Right hindlimb (tissue), 1 donor: Measurements from ENCODE around the gene PNKD.
A peak's percentile ranks its signal among the peaks of the same experiment; 100 is the strongest.

Source experiments
- DNase-seq: peaks from one replicate; pipeline ENCODE4 v3.0.0-alpha.2; 2018

The PNKD gene

DNA sequence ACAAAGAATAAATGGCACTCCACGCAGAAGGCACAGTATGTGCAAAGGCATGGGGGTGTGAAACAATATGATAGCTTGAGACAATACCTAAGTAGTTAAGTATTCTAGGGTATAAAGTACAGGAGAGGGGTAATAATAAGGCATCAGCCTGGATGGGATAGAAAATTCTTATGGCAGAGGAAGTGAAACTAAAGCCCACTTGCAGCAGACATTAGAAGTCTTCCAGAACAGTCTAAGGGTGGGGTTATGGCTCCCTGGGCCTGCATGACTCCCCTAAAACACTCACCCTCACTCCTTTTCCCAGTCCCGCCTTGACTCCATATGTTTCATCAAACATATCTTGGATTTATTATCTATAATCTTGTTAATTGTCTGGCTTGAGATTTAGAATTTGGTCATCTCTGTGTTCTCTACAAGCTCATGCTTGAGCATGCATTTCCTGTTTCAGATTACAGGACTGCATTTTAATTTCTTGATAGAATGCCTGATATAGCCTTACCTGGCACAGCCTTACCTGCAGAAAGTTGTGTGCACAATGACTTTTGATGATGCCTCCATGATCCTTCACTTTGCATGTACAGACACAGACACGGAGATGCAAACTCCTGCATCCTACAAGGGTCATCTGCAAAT is 50.5 kb downstream of the PNKD start:
- DNase-seq, result no peak

DNA sequence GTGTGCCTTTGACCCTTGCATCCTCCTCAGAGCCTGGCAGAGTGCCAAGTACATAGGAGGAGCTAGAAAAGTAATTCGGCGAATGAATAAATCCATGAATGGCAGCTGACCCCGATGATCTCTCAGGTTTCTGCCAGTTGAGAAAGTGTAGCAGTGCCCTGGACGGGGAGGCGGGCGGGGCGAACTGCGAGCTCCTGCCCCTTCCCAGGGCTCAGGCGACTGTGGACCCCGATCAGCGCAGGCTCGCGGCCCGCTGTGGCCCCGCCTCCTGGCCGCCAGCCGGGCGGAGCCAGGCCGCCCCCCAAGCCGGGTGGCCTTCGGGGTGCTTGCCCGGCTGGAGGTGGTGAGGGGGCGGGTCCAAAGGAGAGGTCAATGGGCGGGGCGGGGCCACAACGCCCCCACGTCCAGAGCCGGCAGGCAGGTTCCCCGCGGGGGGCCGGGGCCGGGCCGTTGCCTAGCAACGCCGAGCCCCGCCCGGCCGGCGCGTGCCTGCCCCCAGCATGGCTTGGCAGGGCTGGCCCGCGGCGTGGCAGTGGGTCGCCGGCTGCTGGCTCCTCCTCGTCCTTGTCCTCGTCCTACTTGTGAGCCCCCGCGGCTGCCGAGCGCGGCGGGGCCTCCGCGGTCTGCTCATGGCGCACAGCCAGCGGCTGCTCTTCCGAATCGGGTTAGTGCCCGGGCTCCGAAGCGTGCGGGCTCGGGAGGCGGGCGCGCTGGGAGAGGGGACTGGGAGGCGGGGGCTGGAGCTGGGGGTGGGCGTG is 52.6 kb downstream of the PNKD start:
- peak; percentile 88 for DNase-seq

DNA sequence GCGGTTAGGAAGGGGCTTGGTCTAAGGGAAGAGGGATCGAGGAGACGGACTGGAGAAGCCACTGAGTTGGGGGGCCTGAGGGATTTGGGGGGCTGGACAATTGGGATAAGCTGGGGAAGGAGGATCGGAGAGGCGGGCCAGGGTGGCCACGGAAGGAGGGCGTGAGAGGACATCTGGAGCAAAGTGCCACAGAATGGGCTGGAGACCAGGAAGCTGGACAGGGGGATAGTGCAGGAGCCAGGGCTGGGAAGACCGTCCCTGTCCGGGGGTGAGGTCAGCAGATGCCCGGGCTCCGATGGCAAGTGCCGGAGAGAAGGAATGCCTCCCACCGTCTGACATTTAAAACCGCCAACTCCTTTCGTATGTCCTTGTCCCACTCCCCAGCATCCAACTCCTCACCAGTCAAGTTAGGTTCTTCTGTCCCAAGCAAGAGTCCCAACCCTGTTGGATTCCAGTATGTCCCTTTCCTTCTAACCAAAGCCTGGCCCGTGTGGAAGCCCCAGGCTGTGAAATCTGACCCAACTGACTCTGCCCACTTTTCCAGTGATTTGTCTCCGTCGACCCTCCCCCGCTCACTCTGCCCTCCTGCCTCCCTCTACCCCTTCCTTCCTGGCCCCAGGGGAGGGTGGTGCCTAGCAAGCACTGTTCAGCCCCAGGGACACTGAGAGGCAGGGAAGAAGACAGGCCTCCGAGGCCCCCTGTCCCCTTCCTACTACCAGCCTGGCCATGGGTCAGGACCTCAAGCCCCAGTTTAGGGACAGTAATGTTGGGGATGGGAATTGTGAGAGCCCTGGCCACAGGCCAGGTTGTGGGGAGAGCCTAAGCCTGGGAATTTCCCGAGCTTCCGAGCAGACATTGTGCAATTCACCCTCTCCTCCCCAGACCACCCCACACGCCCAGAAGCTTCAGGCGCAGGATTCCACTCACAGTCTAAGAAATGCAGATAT is 53.5 kb downstream of the PNKD start:
- peak; percentile 61 for DNase-seq

DNA sequence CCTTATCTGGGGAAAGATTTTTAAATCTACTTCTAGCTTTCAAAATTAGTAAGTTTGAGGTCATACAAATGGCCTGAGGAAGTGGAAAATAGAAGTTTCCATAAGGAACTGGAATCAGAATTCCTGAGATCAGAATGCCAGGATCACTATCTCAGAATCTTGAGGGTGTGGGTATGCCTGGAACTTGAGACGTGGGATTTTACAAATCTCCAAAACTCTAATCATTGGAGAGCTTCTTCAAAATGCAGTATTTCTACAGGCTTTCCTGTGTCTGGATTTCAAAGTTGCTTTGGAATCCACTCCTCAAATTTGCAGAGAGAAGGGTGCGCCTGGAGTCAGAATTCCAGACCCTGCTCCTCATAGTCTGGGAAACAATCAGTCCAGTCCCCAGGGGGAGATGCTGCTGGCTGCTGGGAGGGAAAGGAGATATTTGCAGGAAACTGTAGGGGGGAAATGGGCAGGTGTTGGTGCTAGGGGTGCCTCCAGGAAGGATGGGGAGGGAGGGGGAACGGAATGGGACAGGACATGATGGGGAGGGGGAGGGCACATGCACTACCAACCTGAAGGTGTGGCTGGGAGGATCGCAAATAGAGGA is 55.3 kb downstream of the PNKD start:
- no peak for DNase-seq

DNA sequence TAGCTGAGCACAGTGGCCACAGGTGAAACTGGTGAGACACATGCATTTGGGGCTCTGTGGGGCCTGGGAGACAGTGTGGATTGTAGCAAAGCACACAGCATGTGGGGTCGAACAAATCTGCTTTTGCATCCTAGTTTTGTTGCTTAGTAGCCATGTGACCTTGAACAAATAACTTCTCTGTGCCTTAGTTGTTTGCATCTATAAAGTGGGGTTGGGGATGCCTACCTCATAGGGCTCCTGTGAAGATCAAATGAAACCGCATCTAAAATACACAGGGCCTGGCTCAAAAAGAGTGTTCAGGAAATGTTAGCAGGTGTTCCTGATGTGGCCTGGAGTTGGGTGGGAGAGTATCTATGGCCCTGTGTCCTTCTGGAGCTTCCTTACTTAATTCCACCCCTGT is 56.0 kb downstream of the PNKD start:
- no peak for DNase-seq

DNA sequence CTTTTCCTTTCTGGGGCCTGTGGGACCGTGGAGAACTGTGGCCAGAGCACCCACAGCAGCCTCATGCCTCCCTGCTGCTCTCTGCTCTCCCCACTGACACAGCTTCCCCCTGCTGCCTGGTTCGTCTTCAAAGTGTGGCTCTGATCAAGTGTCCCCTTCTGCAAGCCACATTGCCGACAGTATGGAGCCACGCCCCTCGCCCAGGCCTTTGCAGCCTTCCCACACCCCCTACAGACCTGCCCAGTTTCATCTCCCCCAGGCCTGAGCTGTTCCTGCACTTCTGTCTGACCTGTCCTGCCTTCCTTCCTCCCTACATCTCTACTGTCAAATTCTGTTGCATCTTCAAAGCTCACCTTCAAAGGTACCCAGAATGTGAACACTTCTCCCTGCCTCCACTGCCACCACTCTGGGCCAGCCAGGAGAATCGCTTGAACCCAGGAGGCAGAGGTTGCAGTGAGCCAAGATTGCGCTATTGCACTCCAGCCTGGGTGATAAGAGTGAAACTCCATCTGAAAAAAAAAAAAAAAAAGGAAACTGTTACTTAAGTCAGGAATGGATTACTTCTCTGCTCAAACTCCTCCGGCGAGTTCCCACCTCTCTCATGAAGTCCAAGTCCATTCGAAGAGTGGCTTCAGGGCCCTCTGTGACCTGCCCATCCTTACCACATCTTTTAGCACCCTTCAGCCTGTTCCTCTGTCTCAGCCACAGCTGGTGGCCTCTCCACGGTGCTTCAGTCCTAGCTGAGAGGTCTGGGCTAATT is 57.3 kb downstream of the PNKD start:
- no peak for DNase-seq

DNA sequence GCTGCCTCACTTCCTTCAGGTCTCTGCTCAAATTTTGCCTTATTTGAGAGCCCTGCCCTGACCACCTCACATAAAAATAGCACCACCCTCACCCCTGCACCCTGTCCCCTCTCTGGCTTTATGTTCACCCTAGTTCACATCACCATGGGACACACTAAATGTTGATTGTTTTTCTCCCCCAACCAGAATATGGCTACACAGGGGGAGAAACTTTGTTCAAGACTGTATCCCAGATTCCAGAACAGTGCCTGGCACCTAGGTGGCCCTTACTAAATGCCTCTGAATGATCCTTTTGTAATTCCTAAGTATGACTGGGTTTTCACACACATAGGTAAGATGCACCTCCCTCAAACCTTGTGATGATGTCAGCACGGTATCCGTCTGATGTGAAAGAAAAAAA is 58.0 kb downstream of the PNKD start:
- no peak for DNase-seq

DNA sequence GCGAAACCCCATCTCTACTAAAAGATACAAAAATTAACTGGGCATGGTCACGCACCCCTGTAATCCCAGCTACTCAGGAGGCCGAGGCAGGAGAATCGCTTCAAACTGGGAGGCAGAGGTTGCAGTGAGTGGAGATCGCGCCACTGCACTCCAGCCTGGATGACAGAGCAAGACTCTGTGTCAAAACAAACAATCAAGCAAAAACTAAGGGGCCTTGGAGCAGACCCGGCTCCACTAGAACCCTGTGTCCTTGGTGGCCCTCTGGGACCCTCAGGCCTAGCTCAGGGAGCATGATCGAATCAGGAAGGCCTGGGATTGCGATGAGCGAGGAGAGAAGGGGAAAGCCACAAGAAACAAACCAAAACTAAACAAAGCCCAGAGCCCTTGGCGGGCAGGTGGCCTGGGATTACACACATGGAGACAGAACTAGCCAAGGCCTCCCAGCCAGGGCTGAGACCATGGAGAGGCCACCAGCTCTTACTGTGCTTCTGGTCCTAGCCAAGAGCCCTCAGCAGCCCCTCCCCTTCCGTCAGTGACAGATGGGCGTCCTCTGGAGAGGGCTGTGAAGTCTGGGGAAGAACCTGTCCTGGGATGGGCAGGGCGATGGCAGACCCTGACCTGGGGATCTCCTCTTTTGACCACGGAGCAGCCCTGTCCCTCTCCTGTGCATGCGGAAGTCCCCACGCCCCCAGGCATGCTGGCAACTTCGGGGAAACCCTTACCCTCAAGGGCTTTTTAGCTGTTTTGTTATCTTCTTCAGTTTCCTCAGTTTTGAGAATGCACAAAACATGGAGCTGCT is 58.9 kb downstream of the PNKD start:
- DNase-seq, result no peak

DNA sequence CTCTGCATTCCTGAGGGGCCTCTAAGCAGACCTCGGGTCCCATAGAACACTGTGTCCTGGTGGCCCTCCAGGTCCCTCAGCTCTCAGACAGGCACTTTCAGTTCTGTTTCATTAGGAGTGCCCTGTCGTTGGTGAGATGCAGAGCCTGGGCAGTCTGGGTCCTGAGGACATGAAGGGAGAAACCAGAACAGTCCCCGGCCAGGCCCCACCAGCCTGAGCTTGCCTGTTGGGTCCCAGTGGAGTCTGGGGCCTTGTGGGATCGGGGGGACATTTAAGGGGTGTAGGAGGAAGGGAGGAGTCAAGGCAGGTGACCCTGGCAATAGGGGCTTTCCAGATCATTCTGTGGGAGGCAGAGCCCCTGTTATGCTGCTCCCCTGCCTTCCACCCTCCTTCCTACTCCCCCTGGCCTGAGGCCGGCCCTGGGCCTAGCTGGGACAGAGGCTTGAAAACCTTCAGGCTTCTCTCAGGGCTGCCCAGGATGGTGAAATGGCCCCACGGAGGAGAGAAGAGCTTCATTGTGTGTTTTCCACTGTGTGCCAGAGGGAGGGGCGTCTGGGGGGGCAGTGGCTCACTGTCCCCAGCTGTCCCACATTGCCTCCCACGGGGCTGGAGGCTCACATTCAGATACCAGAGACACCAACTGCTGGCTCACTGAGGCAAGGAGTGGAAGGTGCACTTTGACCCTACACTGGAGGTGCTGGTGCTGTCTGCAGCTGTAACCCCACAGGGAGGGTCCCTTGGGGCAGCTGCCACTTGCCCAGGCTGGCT is 59.7 kb downstream of the PNKD start:
- DNase-seq, result no peak

DNA sequence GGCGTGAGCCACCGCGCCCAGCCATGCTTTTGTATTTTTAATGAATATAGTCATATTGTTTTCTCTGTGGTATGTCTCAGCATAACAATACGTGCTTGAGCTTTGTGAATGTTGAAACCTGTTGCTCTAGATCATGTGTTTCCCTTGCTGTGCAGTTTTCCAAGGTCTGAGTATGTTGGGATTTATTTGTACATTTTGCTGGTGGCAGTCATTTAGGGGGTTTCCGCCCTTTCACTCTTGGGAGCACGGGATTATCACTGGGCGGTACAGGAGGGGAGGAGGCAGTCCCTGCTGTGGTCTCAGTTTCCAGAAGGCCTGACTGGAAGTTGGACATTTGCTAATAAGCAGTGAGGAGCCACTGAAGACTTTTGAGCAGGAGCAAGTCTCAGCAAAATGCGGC is 61.4 kb downstream of the PNKD start:
- DNase-seq, result no peak

DNA sequence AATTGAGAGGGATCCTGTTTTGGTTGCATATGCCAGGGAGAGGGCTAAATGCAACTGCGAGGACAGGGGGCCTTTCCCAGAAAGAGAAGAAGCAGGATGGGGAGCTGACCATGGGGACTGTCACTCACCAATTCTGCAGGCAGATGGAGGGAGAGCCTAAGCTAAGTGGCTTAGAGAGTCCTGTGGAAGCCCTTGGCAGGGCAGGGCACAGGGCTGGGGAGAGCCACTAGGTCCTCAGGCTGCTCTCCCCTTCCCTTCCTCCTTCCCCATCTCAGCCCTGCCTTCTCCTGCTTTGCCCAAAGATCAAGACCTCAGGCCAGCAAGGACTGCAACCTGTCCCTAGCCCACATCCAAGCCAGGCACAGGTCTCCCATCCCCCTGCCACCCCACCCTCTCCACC is 62.0 kb downstream of the PNKD start:
- DNase-seq, result no peak

DNA sequence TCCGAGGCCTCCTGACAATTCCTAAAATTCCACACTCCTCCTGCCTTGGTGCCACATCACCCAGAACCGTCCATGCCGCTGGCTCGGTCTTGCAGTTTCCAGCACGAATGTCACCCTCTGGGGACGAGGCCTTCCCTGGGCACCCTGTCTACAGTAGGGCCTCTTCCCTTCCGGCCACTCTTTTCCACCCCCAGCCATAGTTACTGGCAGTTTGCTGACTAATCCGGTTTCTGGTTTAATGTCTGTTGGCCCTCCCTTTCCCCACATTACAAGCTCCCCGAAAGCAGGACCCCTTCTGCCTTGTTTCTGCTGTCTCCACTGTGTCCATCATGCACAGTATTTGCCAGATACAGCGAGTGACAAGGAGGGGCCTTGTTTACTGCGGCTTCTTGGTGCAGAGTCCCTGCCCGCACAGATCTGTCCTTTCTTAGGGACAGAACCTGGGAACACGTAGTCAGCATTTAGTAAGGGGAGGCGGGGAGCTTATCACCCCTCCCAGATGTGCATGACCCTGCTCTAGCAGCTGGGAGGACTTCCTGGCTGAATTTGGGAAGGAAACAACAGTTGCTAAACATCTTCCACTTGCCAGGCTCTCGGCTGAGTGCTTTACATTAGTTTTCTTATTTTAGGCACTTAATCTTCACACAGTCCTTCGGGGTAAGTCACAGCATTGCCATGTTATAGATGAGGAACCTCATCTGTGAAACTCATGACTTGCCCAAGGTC is 62.8 kb downstream of the PNKD start:
- DNase-seq, result no peak

DNA sequence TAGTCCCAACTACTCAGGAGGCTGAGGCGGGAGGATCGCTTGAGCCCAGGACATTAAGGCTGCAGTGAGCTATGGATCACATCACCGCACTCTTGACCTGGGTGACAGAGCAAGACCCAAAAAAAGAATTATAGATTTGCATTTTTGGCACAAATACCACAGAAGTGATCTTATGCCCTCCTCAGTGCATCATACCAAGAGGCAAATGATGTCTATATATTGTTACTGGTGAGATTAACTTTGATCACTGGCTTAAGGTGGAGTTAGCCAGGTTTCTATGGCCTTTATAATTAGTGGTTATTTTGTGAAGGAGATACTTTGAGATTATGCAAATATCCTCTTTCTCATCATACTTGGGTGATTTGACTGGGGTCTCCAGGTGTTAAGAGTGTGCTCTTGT is 64.2 kb downstream of the PNKD start:
- no peak for DNase-seq

DNA sequence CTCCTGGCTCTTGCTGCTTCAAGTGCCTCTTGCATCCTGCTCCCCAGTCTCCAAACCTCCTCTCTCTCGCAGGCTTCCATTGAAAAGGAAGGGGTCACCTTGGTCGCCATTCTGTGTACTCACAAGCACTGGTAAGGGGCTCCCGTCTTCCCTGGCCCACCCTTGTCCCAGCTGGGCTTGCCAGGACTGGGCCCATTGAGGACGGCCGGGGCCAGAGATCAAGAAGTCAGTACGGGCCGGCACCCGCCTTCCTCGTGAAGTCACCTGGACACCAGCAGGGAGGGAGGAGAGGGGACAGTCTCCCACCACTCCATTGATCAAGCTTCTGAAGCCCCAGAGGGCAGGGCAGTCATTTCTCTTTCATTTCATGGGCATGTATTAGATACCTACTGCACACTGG is 70.3 kb downstream of the PNKD start:
- no peak for DNase-seq

DNA sequence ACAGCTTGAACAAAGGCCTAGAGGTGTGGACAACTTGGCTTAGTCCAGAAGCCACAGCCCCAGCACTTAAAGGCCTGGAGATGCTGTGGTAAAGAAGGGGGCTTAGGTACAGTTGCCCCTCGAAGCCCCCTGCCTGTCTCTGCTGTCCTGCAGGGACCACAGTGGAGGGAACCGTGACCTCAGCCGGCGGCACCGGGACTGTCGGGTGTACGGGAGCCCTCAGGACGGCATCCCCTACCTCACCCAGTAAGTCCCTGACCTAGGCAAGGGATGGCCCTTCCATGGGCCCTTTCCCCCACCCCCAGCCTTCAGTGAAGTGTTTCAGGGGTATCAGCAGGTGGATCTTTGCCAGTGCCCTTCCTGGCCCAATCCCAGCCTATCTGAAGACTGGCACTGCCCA is 71.1 kb downstream of the PNKD start:
- DNase-seq, result no peak

DNA sequence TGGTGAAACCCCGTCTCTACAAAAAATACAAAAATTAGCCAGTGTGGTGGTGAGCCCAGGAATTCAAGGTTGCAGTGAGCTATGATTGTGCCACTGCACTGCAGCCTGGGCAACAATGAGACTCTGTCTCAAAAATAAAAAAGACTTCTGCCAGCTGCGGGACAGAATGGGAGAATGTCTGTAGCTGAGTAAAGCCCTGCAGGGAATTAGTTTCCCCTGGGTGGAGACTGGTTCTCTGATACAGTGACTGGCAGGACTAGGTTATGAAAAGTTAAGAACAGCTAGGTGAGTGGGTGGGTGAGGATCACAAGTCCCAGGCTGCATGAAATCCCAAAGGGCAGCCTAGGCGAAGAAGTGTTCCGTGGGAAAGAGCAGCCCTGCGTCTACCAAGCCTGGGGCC is 72.5 kb downstream of the PNKD start:
- DNase-seq, result no peak

DNA sequence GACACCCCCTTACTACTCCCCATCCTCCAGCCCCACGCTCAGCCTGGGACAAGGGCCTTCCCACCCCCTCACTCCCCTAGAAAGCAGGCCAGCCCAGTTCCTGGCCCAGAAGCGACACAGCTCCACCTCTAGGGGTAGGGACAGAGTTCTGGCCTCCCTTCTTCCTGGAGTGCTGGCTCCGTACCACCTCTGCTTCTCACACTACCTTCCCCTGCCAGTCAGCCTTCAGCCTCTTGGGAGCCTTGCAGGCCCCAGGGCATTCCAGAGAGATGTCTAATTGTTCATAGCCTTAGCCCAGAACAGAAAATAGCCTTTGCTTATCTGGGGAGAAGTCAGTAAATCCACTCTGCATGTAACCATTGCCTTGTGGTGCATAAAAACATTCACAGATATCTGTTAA is 73.3 kb downstream of the PNKD start:
- no peak for DNase-seq

DNA sequence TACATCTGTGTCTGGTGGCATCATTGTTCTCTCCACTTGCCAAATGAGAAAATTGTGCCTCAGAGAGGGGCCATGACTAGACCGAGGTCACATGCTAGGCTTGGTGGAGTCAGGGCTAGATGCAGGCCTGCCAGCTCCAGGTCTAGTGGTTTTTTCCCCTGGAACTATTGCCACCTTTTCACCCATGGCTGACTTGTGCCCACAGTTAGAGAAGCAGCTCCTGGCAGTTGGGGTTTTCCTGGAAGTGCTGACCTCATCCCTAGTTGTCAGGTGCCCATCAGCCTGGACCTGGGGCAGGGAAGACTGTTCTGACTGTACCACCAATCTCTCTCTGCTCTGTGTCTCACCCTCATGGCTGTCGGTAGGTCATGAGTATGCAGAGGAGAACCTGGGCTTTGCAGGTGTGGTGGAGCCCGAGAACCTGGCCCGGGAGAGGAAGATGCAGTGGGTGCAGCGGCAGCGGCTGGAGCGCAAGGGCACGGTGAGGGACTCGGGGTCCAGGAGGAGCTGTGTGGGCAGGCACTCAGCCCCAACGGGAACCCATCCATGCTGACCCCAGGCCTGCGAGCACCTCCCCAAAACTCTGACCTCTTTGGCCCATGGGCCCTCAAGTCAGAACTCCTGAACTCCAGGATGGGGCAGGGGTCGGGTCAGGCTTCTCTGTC is 73.9 kb downstream of the PNKD start:
- DNase-seq, result no peak

DNA sequence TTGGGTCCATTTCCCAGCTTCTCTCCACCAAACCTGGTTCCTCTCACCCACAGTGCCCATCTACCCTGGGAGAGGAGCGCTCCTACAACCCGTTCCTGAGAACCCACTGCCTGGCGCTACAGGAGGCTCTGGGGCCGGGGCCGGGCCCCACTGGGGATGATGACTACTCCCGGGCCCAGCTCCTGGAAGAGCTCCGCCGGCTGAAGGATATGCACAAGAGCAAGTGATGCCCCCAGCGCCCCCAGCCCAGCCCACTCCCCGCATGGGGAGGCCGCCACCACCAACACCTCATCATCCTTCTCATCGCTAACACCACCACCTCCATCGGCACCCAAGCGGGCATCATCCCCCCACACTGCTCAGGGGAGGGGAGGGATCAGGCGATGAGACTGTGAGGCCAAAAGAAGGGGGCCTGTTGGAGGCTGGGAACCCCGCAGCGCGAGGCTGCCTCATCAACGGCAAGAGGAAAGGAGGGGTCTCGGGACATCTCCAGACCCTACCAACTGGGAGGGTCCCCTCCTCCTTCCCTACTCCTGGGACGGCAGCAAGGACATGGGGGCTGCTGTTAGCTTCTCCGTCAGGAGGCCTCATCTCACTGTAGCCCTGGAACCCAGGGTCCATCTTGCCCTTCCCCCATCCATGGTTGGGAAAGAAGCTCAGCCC is 74.6 kb downstream of the PNKD start:
- no peak for DNase-seq
